ENCODE measurements around the gene SLCO3A1. TPM values are rescaled to one million over a fixed set of nuclear protein-coding genes. Genes with fewer than 3 reads are reported as not detected.
A peak's percentile ranks its signal among the peaks of the same experiment; 100 is the strongest.

The SLCO3A1 gene
- total RNA-seq, 2 donors from 2014 or later: 7.2 to 11.4 TPM

- no peaks in the 10 kb centered on the region for H3K36me3 Mint-ChIP-seq (ENCODE audit: low read depth)
- Histone ChIP-seq H3K9me3 (ENCODE audit: control insufficient read depth, low read length) (no peaks in the 10 kb centered on the region), H3K4me1 (ENCODE audit: control insufficient read depth, insufficient read depth, low read length) (peaks cover 7% of the 10 kb centered on the region), H3K4me3 (ENCODE audit: low read length) (no peak overlapping the region), H3K27me3 (ENCODE audit: control insufficient read depth, insufficient read depth, low read length, poor library complexity, severe bottlenecking) (no peaks in the 10 kb centered on the region), H3K36me3 (ENCODE audit: control insufficient read depth, insufficient read depth, low read length) (no peaks in the 10 kb centered on the region), H3K9ac (ENCODE audit: extremely low read depth, low read length, poor library complexity, severe bottlenecking) (no peak overlapping the region), H3K27ac (ENCODE audit: low read depth, low read length) (no peak overlapping the region)
- 94 to 97% methylated on average over 4 to 6 of the region's 6 CpGs for WGBS, 2 experiments (ENCODE audit: insufficient coverage in 1 of 2, insufficient read length in 1 of 2)
- peaks cover 29% of the 10 kb centered on the region for H3K4me1 Mint-ChIP-seq
- no peaks in the 10 kb centered on the region for H3K27me3 Mint-ChIP-seq (ENCODE audit: insufficient read depth)
- no peak for TF ChIP-seq CTCF (conservative IDR thresholded peaks at IDR 0.05)
- H3K9me3 Mint-ChIP-seq: no peaks in the 10 kb centered on the region
- H3K27ac Mint-ChIP-seq: no peak overlapping the region
- no peak overlapping the region for H3K4me3 Mint-ChIP-seq
- DNase-seq: no peak
These were observed 91.9 kb downstream of the SLCO3A1 start for GRCh38 chr15:91945385-91945784.

- Mint-ChIP-seq H3K27ac (no peak overlapping the region), H3K4me3 (no peak overlapping the region), H3K36me3 (ENCODE audit: low read depth) (no peaks in the 10 kb centered on the region), H3K9me3 (no peaks in the 10 kb centered on the region), H3K27me3 (ENCODE audit: insufficient read depth) (no peaks in the 10 kb centered on the region), H3K4me1 (peaks cover 25% of the 10 kb centered on the region)
- no peak overlapping the region for H3K9ac ChIP-seq (ENCODE audit: extremely low read depth, low read length, poor library complexity, severe bottlenecking)
- 71 to 88% methylated on average over 4 to 6 of the region's 6 CpGs for WGBS, 2 experiments (ENCODE audit: insufficient coverage in 1 of 2, insufficient read length in 1 of 2)
- H3K4me3 ChIP-seq (ENCODE audit: low read length): no peak overlapping the region
- TF ChIP-seq CTCF (conservative IDR thresholded peaks at IDR 0.05): no peak
- H3K4me1 ChIP-seq (ENCODE audit: control insufficient read depth, insufficient read depth, low read length): peaks cover 7% of the 10 kb centered on the region
- H3K27me3 ChIP-seq (ENCODE audit: control insufficient read depth, insufficient read depth, low read length, poor library complexity, severe bottlenecking): no peaks in the 10 kb centered on the region
- H3K9me3 ChIP-seq (ENCODE audit: control insufficient read depth, low read length): no peaks in the 10 kb centered on the region
- no peaks in the 10 kb centered on the region for H3K36me3 ChIP-seq (ENCODE audit: control insufficient read depth, insufficient read depth, low read length)
- no peak overlapping the region for H3K27ac ChIP-seq (ENCODE audit: low read depth, low read length)
- DNase-seq: no peak
These were observed 92.6 kb downstream of the SLCO3A1 start for GRCh38 chr15:91946075-91946474.

- no peak overlapping the region for H3K4me3 Mint-ChIP-seq
- H3K4me1 ChIP-seq (ENCODE audit: control insufficient read depth, insufficient read depth, low read length): peaks cover 7% of the 10 kb centered on the region
- 86 to 88% methylated on average over 13 to 16 of the region's 16 CpGs for WGBS, 2 experiments (ENCODE audit: insufficient coverage in 1 of 2, insufficient read length in 1 of 2)
- peak; percentile 74 for DNase-seq
- peak; percentile 67 for TF ChIP-seq CTCF (conservative IDR thresholded peaks at IDR 0.05)
- no peak overlapping the region for H3K27ac ChIP-seq (ENCODE audit: low read depth, low read length)
- no peak overlapping the region for H3K4me3 ChIP-seq (ENCODE audit: low read length)
- H3K27me3 Mint-ChIP-seq (ENCODE audit: insufficient read depth): no peaks in the 10 kb centered on the region
- no peaks in the 10 kb centered on the region for H3K27me3 ChIP-seq (ENCODE audit: control insufficient read depth, insufficient read depth, low read length, poor library complexity, severe bottlenecking)
- H3K36me3 Mint-ChIP-seq (ENCODE audit: low read depth): no peaks in the 10 kb centered on the region
- no peaks in the 10 kb centered on the region for H3K9me3 Mint-ChIP-seq
- H3K4me1 Mint-ChIP-seq: peaks cover 25% of the 10 kb centered on the region
- peak overlapping the region; percentile 64 for H3K27ac Mint-ChIP-seq
- H3K36me3 ChIP-seq (ENCODE audit: control insufficient read depth, insufficient read depth, low read length): no peaks in the 10 kb centered on the region
- H3K9me3 ChIP-seq (ENCODE audit: control insufficient read depth, low read length): no peaks in the 10 kb centered on the region
- no peak overlapping the region for H3K9ac ChIP-seq (ENCODE audit: extremely low read depth, low read length, poor library complexity, severe bottlenecking)
These were observed 93.2 kb downstream of the SLCO3A1 start for GRCh38 chr15:91946581-91947292.

Data from endodermal cell (in vitro differentiated cells).